Measurements from ENCODE around the gene WWOX. TPM values are rescaled to one million over a fixed set of nuclear protein-coding genes. Genes with fewer than 3 reads are reported as not detected.

The WWOX gene
- total RNA-seq, 1 donor from 2014 or later: 7.3 TPM

- Mint-ChIP-seq H3K9me3 (ENCODE audit: unreplicated experiment) (no peaks in the 10 kb centered on the region), H3K27ac (ENCODE audit: unreplicated experiment) (no peak overlapping the region), H3K4me3 (ENCODE audit: unreplicated experiment) (no peak overlapping the region), H3K4me1 (ENCODE audit: low read depth, unreplicated experiment) (no peaks in the 10 kb centered on the region), H3K36me3 (ENCODE audit: low read depth, unreplicated experiment) (no peaks in the 10 kb centered on the region), H3K27me3 (ENCODE audit: low read depth, unreplicated experiment) (no peaks in the 10 kb centered on the region)
- Histone ChIP-seq H3K4me1 (ENCODE audit: insufficient read depth, low read length) (no peaks in the 10 kb centered on the region), H3K27ac (ENCODE audit: low read depth, low read length) (no peak overlapping the region), H3K4me3 (ENCODE audit: insufficient read depth, low read depth, low read length) (no peak overlapping the region), H3K9ac (ENCODE audit: low read length) (no peak overlapping the region), H3K36me3 (ENCODE audit: insufficient read depth, low read length) (no peaks in the 10 kb centered on the region), H4K20me1 (ENCODE audit: insufficient read depth, low read length) (no peaks in the 10 kb centered on the region), H3K79me2 (ENCODE audit: insufficient read depth, low read length) (no peaks in the 10 kb centered on the region), H3K9me3 (ENCODE audit: insufficient read depth, low read depth, low read length) (no peaks in the 10 kb centered on the region), H2AFZ (ENCODE audit: low read depth, low read length) (no peak overlapping the region), H3K4me2 (ENCODE audit: low read length) (no peak overlapping the region), H3K27me3 (ENCODE audit: insufficient read depth, low read length) (no peaks in the 10 kb centered on the region)
- DNase-seq (ENCODE audit: low read depth) (no peak), FAIRE-seq (no peak)
- TF ChIP-seq EZH2 (IDR thresholded peaks at IDR 0.05; ENCODE audit: insufficient read depth, low read length) (no peak), CTCF (IDR thresholded peaks at IDR 0.05; ENCODE audit: insufficient read depth, low read depth, low read length) (no peak)
These were observed 443.6 kb downstream of the WWOX start for GRCh38 chr16:78543023-78543422.

GRCh38 chr16:78549366-78549765 lies 449.9 kb downstream of the WWOX start:
- Mint-ChIP-seq H3K4me3 (ENCODE audit: unreplicated experiment) (no peak overlapping the region), H3K27me3 (ENCODE audit: low read depth, unreplicated experiment) (peaks cover 6% of the 10 kb centered on the region), H3K4me1 (ENCODE audit: low read depth, unreplicated experiment) (no peaks in the 10 kb centered on the region), H3K27ac (ENCODE audit: unreplicated experiment) (no peak overlapping the region), H3K36me3 (ENCODE audit: low read depth, unreplicated experiment) (no peaks in the 10 kb centered on the region), H3K9me3 (ENCODE audit: unreplicated experiment) (no peaks in the 10 kb centered on the region)
- Histone ChIP-seq H3K27ac (ENCODE audit: low read depth, low read length) (no peak overlapping the region), H3K4me2 (ENCODE audit: low read length) (no peak overlapping the region), H4K20me1 (ENCODE audit: insufficient read depth, low read length) (no peaks in the 10 kb centered on the region), H3K36me3 (ENCODE audit: insufficient read depth, low read length) (no peaks in the 10 kb centered on the region), H3K4me1 (ENCODE audit: insufficient read depth, low read length) (no peaks in the 10 kb centered on the region), H3K9ac (ENCODE audit: low read length) (no peak overlapping the region), H3K4me3 (ENCODE audit: insufficient read depth, low read depth, low read length) (no peak overlapping the region), H3K9me3 (ENCODE audit: insufficient read depth, low read depth, low read length) (no peaks in the 10 kb centered on the region), H3K79me2 (ENCODE audit: insufficient read depth, low read length) (no peaks in the 10 kb centered on the region), H3K27me3 (ENCODE audit: insufficient read depth, low read length) (no peaks in the 10 kb centered on the region), H2AFZ (ENCODE audit: low read depth, low read length) (no peak overlapping the region)
- FAIRE-seq (no peak), DNase-seq (ENCODE audit: low read depth) (no peak)
- TF ChIP-seq EZH2 (IDR thresholded peaks at IDR 0.05; ENCODE audit: insufficient read depth, low read length) (no peak), CTCF (IDR thresholded peaks at IDR 0.05; ENCODE audit: insufficient read depth, low read depth, low read length) (no peak)

GRCh38 chr16:78551487-78552085 lies 452.1 kb downstream of the WWOX start:
- no peaks in the 10 kb centered on the region for H3K79me2 ChIP-seq (ENCODE audit: insufficient read depth, low read length)
- no peak overlapping the region for H3K4me2 ChIP-seq (ENCODE audit: low read length)
- no peaks in the 10 kb centered on the region for H3K36me3 Mint-ChIP-seq (ENCODE audit: low read depth, unreplicated experiment)
- no peak overlapping the region for H3K4me3 ChIP-seq (ENCODE audit: insufficient read depth, low read depth, low read length)
- H3K4me1 Mint-ChIP-seq (ENCODE audit: low read depth, unreplicated experiment): no peaks in the 10 kb centered on the region
- no peak overlapping the region for H3K27ac ChIP-seq (ENCODE audit: low read depth, low read length)
- H3K4me3 Mint-ChIP-seq (ENCODE audit: unreplicated experiment): no peak overlapping the region
- H2AFZ ChIP-seq (ENCODE audit: low read depth, low read length): no peak overlapping the region
- peaks cover 6% of the 10 kb centered on the region for H3K27me3 Mint-ChIP-seq (ENCODE audit: low read depth, unreplicated experiment)
- TF ChIP-seq EZH2 (IDR thresholded peaks at IDR 0.05; ENCODE audit: insufficient read depth, low read length) (no peak), CTCF (IDR thresholded peaks at IDR 0.05; ENCODE audit: insufficient read depth, low read depth, low read length) (no peak)
- FAIRE-seq: no peak
- DNase-seq (ENCODE audit: low read depth): no peak
- no peaks in the 10 kb centered on the region for H3K9me3 ChIP-seq (ENCODE audit: insufficient read depth, low read depth, low read length)
- H3K4me1 ChIP-seq (ENCODE audit: insufficient read depth, low read length): no peaks in the 10 kb centered on the region
- H4K20me1 ChIP-seq (ENCODE audit: insufficient read depth, low read length): no peaks in the 10 kb centered on the region
- no peaks in the 10 kb centered on the region for H3K27me3 ChIP-seq (ENCODE audit: insufficient read depth, low read length)
- H3K9ac ChIP-seq (ENCODE audit: low read length): no peak overlapping the region
- no peak overlapping the region for H3K27ac Mint-ChIP-seq (ENCODE audit: unreplicated experiment)
- no peaks in the 10 kb centered on the region for H3K36me3 ChIP-seq (ENCODE audit: insufficient read depth, low read length)
- H3K9me3 Mint-ChIP-seq (ENCODE audit: unreplicated experiment): no peaks in the 10 kb centered on the region
